ENCODE data around the gene SLC23A2. TPM values are rescaled to one million over a fixed set of nuclear protein-coding genes. Genes with fewer than 3 reads are reported as not detected.
"Not testable (repeated sequence)": the region's sequence is repeated elsewhere in the genome, so short reads cannot be mapped to it uniquely, and the experiment has no call there.

SLC23A2 gene
- polyA plus RNA-seq, 1 donor from 2014 or later, result 38.3 TPM

DNA sequence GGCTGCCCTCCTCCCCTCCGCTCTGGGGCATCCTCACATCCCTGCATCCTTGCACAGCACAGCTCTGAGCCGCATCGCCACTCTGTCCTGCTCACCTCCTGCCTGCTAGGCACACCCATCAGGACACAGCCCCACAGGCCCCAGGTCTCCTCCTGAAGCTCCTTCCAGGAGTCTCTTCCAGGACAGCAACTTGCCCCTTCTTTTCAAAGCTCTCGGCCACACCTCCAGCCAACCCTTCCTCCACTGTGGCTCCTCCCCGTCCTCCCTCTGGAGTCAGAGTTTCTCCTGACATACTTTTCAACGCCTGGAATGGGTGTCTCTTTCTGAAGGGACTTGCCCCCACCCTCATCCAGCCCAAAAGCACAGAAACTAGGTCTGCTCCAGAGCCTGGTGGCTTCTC is 77.3 kb downstream of the SLC23A2 start:
- H4K20me1 ChIP-seq (ENCODE audit: insufficient read depth), result no peaks in the 10 kb centered on the region
- no peak overlapping the region for H3K4me2 ChIP-seq (ENCODE audit: low read length)
- no peaks in the 10 kb centered on the region for H3K9me3 ChIP-seq (ENCODE audit: low read length)
- no peak overlapping the region for H2AFZ ChIP-seq (ENCODE audit: low read depth, low read length)
- no peak overlapping the region for H3K9ac ChIP-seq (ENCODE audit: low read length)
- no peaks in the 10 kb centered on the region for H3K9me2 ChIP-seq (ENCODE audit: insufficient read depth, low read length)
- TF ChIP-seq RAD21 (conservative IDR thresholded peaks at IDR 0.05), result no peak
- TF ChIP-seq EZH2 (IDR thresholded peaks at IDR 0.05; ENCODE audit: borderline replicate concordance, insufficient read depth, low read length, poor library complexity, severe bottlenecking), result no peak
- TF ChIP-seq MXI1 (conservative IDR thresholded peaks at IDR 0.05; ENCODE audit: poor library complexity, severe bottlenecking), result no peak
- no peak for TF ChIP-seq TAF1 (IDR thresholded peaks at IDR 0.05; ENCODE audit: low read depth)
- TF ChIP-seq, protein P1, sequence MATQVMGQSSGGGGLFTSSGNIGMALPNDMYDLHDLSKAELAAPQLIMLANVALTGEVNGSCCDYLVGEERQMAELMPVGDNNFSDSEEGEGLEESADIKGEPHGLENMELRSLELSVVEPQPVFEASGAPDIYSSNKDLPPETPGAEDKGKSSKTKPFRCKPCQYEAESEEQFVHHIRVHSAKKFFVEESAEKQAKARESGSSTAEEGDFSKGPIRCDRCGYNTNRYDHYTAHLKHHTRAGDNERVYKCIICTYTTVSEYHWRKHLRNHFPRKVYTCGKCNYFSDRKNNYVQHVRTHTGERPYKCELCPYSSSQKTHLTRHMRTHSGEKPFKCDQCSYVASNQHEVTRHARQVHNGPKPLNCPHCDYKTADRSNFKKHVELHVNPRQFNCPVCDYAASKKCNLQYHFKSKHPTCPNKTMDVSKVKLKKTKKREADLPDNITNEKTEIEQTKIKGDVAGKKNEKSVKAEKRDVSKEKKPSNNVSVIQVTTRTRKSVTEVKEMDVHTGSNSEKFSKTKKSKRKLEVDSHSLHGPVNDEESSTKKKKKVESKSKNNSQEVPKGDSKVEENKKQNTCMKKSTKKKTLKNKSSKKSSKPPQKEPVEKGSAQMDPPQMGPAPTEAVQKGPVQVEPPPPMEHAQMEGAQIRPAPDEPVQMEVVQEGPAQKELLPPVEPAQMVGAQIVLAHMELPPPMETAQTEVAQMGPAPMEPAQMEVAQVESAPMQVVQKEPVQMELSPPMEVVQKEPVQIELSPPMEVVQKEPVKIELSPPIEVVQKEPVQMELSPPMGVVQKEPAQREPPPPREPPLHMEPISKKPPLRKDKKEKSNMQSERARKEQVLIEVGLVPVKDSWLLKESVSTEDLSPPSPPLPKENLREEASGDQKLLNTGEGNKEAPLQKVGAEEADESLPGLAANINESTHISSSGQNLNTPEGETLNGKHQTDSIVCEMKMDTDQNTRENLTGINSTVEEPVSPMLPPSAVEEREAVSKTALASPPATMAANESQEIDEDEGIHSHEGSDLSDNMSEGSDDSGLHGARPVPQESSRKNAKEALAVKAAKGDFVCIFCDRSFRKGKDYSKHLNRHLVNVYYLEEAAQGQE (IDR thresholded peaks at IDR 0.05; ENCODE audit: borderline replicate concordance), result no peak
- TF ChIP-seq POLR2AphosphoS5 (IDR thresholded peaks at IDR 0.05), result no peak
- no peak for TF ChIP-seq EP300 (conservative IDR thresholded peaks at IDR 0.05; ENCODE audit: poor library complexity, severe bottlenecking)
- TF ChIP-seq, protein P2, sequence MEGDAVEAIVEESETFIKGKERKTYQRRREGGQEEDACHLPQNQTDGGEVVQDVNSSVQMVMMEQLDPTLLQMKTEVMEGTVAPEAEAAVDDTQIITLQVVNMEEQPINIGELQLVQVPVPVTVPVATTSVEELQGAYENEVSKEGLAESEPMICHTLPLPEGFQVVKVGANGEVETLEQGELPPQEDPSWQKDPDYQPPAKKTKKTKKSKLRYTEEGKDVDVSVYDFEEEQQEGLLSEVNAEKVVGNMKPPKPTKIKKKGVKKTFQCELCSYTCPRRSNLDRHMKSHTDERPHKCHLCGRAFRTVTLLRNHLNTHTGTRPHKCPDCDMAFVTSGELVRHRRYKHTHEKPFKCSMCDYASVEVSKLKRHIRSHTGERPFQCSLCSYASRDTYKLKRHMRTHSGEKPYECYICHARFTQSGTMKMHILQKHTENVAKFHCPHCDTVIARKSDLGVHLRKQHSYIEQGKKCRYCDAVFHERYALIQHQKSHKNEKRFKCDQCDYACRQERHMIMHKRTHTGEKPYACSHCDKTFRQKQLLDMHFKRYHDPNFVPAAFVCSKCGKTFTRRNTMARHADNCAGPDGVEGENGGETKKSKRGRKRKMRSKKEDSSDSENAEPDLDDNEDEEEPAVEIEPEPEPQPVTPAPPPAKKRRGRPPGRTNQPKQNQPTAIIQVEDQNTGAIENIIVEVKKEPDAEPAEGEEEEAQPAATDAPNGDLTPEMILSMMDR (IDR thresholded peaks at IDR 0.05; ENCODE audit: poor library complexity, severe bottlenecking), result no peak
- TF ChIP-seq SMC3 (conservative IDR thresholded peaks at IDR 0.05; ENCODE audit: poor library complexity), result no peak
- H3K79me2 ChIP-seq (replicated peaks; ENCODE audit: insufficient read depth, low read length), result no peaks in the 10 kb centered on the region
- no peaks in the 10 kb centered on the region for H3K27me3 ChIP-seq (ENCODE audit: insufficient read depth, low read depth, low read length)
- no peak overlapping the region for H3K4me3 ChIP-seq (ENCODE audit: low read length)
- no peaks in the 10 kb centered on the region for H3F3A ChIP-seq (ENCODE audit: insufficient read depth, low read length, poor library complexity, severe bottlenecking)
- no peak overlapping the region for H3K27ac ChIP-seq (ENCODE audit: low read length)
- H3K36me3 ChIP-seq (ENCODE audit: insufficient read depth, low read length), result no peaks in the 10 kb centered on the region

DNA sequence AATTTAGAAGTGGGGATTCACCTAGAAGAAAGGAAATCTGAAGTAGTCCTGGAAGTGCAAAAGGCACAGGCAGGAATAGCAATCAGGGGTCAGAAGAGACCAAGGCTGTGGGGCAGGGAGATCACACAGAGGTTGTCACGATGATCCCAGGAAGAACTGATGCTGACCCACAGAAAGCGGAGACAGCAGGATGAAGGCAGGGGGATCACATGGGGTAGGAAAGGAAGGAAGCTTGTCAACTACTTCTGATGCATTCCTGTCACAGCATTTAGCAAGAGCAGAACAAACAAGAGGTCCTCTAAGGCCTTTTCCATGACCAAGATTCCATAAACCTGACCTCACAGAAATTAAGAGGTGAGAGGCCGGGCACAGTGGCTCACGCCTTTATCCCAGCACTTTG is 79.1 kb downstream of the SLC23A2 start:
- no peak overlapping the region for H2AFZ ChIP-seq (ENCODE audit: low read depth, low read length)
- H3K9ac ChIP-seq (ENCODE audit: low read length), result no peak overlapping the region
- H3K9me2 ChIP-seq (ENCODE audit: insufficient read depth, low read length), result no peaks in the 10 kb centered on the region
- no peaks in the 10 kb centered on the region for H3K27me3 ChIP-seq (ENCODE audit: insufficient read depth, low read depth, low read length)
- H3K36me3 ChIP-seq (ENCODE audit: insufficient read depth, low read length), result no peaks in the 10 kb centered on the region
- no peak for TF ChIP-seq EP300 (conservative IDR thresholded peaks at IDR 0.05; ENCODE audit: poor library complexity, severe bottlenecking)
- TF ChIP-seq MXI1 (conservative IDR thresholded peaks at IDR 0.05; ENCODE audit: poor library complexity, severe bottlenecking), result no peak
- no peak for TF ChIP-seq EZH2 (IDR thresholded peaks at IDR 0.05; ENCODE audit: borderline replicate concordance, insufficient read depth, low read length, poor library complexity, severe bottlenecking)
- TF ChIP-seq POLR2AphosphoS5 (IDR thresholded peaks at IDR 0.05), result no peak
- TF ChIP-seq SMC3 (conservative IDR thresholded peaks at IDR 0.05; ENCODE audit: poor library complexity), result no peak
- TF ChIP-seq, protein P2 (IDR thresholded peaks at IDR 0.05; ENCODE audit: poor library complexity, severe bottlenecking), result no peak
- TF ChIP-seq TAF1 (IDR thresholded peaks at IDR 0.05; ENCODE audit: low read depth), result no peak
- no peak for TF ChIP-seq RAD21 (conservative IDR thresholded peaks at IDR 0.05)
- TF ChIP-seq, protein P1 (IDR thresholded peaks at IDR 0.05; ENCODE audit: borderline replicate concordance), result no peak
- H3F3A ChIP-seq (ENCODE audit: insufficient read depth, low read length, poor library complexity, severe bottlenecking), result no peaks in the 10 kb centered on the region
- H4K20me1 ChIP-seq (ENCODE audit: insufficient read depth), result no peaks in the 10 kb centered on the region
- no peaks in the 10 kb centered on the region for H3K9me3 ChIP-seq (ENCODE audit: low read length)
- H3K4me3 ChIP-seq (ENCODE audit: low read length), result no peak overlapping the region
- H3K27ac ChIP-seq (ENCODE audit: low read length), result no peak overlapping the region
- no peak overlapping the region for H3K4me2 ChIP-seq (ENCODE audit: low read length)
- no peaks in the 10 kb centered on the region for H3K79me2 ChIP-seq (replicated peaks; ENCODE audit: insufficient read depth, low read length)

GRCh38 chr20:4921271-4921670 is 80.0 kb downstream of the SLC23A2 start:
- H3K79me2 ChIP-seq (replicated peaks; ENCODE audit: insufficient read depth, low read length); H3K27me3 ChIP-seq (ENCODE audit: insufficient read depth, low read depth, low read length); H3K36me3 ChIP-seq (ENCODE audit: insufficient read depth, low read length); H3K4me2 ChIP-seq (ENCODE audit: low read length); H3K4me3 ChIP-seq (ENCODE audit: low read length); H3F3A ChIP-seq (ENCODE audit: insufficient read depth, low read length, poor library complexity, severe bottlenecking); H2AFZ ChIP-seq (ENCODE audit: low read depth, low read length); H4K20me1 ChIP-seq (ENCODE audit: insufficient read depth); H3K9me3 ChIP-seq (ENCODE audit: low read length); H3K27ac ChIP-seq (ENCODE audit: low read length); H3K9me2 ChIP-seq (ENCODE audit: insufficient read depth, low read length); H3K9ac ChIP-seq (ENCODE audit: low read length): not testable (repeated sequence)

All from neural cell (in vitro differentiated cells).